K562 (cell line): ENCODE data around the gene SLC16A5. TPM values are rescaled to one million over a fixed set of nuclear protein-coding genes. Genes with fewer than 3 reads are reported as not detected.
A peak's percentile ranks its signal among the peaks of the same experiment; 100 is the strongest.

Experiments
- KLF6 ChIP-seq: fragments of 250-450 bp; sonication (Bioruptor Pico); IDR thresholded peaks from 2 replicates; pipeline ENCODE4 v1.4.0; 2020; ENCODE audit warnings: mild to moderate bottlenecking, moderate library complexity, borderline replicate concordance
- NEUROD1 ChIP-seq: fragments of 150-350 bp; IDR thresholded peaks from 2 replicates; pipeline ENCODE4 v1.6.1; 2014; ENCODE audit warnings: borderline replicate concordance, low read length, low read depth; ENCODE audit not compliant: partially characterized antibody
- SMARCA4 ChIP-seq: fragments of 450-650 bp; IDR thresholded peaks from 2 replicates; pipeline ENCODE4 v1.6.1; 2016
- TCF3 ChIP-seq: sonication (generic); formaldehyde crosslinking; IDR thresholded peaks from 2 replicates; pipeline ENCODE4 v1.4.0; 2020; ENCODE audit warnings: mild to moderate bottlenecking, missing genetic modification reagents
- TRIM24 ChIP-seq, 2 experiments: fragments of 450-650 bp; IDR thresholded peaks; 2 replicates each; pipeline ENCODE4 v1.6.1; 2016
- ZKSCAN1 ChIP-seq: fragments of 150-350 bp; IDR thresholded peaks from 2 replicates; pipeline ENCODE4 v1.6.1; 2016; ENCODE audit warnings: low read depth, low read length
- polyA plus RNA-seq, 8 experiments: library from polyadenylated mRNA; depleted of rRNA in 4 of 8; stranded (reverse) in 5 of 8; unstranded in 3 of 8; fragments of >200 nt; fragmentation: Nextera tagmentation in 2 of 8; fragmentation: Illumina TruSeq in 1 of 8; extraction: Ambion mirVana in 2 of 8; extraction: Trizol in 1 of 8; gene quantifications; 2 replicates each; pipeline versions ENCODE4 v1.2.1 to v1.2.3, GENCODE V29; 2011 to 2014; ENCODE audit warnings: inconsistent platforms in 1 of 8, missing spikeins in 1 of 8
- total RNA-seq, 7 experiments: library from RNA; depleted of rRNA in 6 of 7; stranded (reverse); fragments of >200 nt in 6 of 7; fragmentation: Illumina TruSeq in 2 of 7; extraction: Trizol in 2 of 7; gene quantifications; 2 replicates each; pipeline versions ENCODE4 v1.2.1 to v1.2.3, GENCODE V29; 2011 to 2021; ENCODE audit warnings: low replicate concordance in 1 of 7
- TF ChIP-seq, protein P1 (sequence below): fragments of 250-450 bp; sonication (Bioruptor Pico); IDR thresholded peaks from 2 replicates; pipeline ENCODE4 v1.4.0; 2020; ENCODE audit warnings: mild to moderate bottlenecking
- TF ChIP-seq, protein P2 (sequence below): fragments of 200-800 bp; sonication (Bioruptor generic); IDR thresholded peaks from 2 replicates; pipeline ENCODE4 v1.6.1; 2017; ENCODE audit warnings: missing genetic modification characterization, missing compliant biosample characterization
- TF ChIP-seq, protein P3 (sequence below): fragments of 150-350 bp; conservative IDR thresholded peaks from 2 replicates; pipeline ENCODE4 v1.6.1; 2014; ENCODE audit warnings: low read length
- TF ChIP-seq, protein P4 (sequence below): fragments of 250-450 bp; sonication (Bioruptor Pico); IDR thresholded peaks from 2 replicates; pipeline ENCODE4 v1.5.0; 2020; ENCODE audit warnings: mild to moderate bottlenecking, borderline replicate concordance
- TF ChIP-seq, protein P5 (sequence below), 3 experiments: fragments of 200-800 bp in 1 of 3; sonication (Bioruptor generic) in 1 of 3; sonication (generic) in 1 of 3; formaldehyde crosslinking in 1 of 3; IDR thresholded peaks; 2 replicates each; pipeline versions ENCODE4 v1.6.1 to v1.8.0; 2016 to 2022; ENCODE audit warnings: mild to moderate bottlenecking in 2 of 3, missing compliant biosample characterization in 2 of 3, missing genetic modification characterization in 2 of 3, missing genetic modification reagents in 1 of 3
- TF ChIP-seq, protein P6 (sequence below): sonication (generic); formaldehyde crosslinking; IDR thresholded peaks from 2 replicates; pipeline ENCODE4 v1.9.0; 2022; ENCODE audit warnings: mild to moderate bottlenecking, missing genetic modification reagents
- TF ChIP-seq, protein P7 (sequence below), 2 experiments: fragments of 450-650 bp; IDR thresholded peaks; 2 replicates each; pipeline ENCODE4 v1.6.1; 2016
- TF ChIP-seq, protein P8 (sequence below): fragments of 450-650 bp; IDR thresholded peaks from 2 replicates; pipeline ENCODE4 v1.6.1; 2016

SLC16A5 gene
- total and polyA plus RNA-seq, 9 of the 15 experiments (the other 6 are each of a cell fraction or from before 2014, with no cell fraction given) = 0.06 to 2.6 (median 0.91) TPM

DNA sequence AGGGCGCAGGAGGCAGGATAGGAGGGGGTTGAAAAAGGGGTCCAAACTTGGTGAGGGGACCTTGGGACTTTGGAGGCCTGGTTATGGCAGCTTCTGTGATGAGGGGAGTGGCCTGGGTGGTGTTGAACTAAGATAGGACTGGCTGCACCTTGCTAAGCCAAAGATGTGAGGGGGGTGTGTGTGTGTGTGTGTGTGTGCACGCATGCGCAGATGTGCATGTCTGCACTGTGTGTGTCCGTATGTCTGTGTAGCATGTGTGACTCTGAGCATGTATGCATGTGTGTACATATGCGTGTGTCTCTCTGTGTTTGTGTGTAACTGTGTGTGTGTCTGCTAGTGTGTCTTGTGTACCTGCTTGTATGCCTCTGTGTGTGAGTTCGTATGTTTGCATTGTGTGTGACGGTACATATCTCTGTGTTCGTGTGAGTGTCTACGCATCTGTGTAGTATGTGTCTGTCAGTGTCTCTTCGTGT is 4.1 kb downstream of the SLC16A5 start (continued):
- TF ChIP-seq, protein P1, sequence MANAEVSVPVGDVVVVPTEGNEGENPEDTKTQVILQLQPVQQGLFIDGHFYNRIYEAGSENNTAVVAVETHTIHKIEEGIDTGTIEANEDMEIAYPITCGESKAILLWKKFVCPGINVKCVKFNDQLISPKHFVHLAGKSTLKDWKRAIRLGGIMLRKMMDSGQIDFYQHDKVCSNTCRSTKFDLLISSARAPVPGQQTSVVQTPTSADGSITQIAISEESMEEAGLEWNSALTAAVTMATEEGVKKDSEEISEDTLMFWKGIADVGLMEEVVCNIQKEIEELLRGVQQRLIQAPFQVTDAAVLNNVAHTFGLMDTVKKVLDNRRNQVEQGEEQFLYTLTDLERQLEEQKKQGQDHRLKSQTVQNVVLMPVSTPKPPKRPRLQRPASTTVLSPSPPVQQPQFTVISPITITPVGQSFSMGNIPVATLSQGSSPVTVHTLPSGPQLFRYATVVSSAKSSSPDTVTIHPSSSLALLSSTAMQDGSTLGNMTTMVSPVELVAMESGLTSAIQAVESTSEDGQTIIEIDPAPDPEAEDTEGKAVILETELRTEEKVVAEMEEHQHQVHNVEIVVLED (CRISPR knock-in tag) = no peak
- TF ChIP-seq TRIM24 (IDR thresholded peaks at IDR 0.05) (peak in 1 of 2 experiments; percentile 22; a peak in 1 of 4 replicates), NEUROD1 (peak; percentile 31), ZKSCAN1 (0 out of 2 replicates have a peak, but pooled peaks have one; percentile 39), SMARCA4 (peak; percentile 22; the same call in 1 of the 2 replicates), TCF3 (CRISPR knock-in tag) (peak; percentile 45; the same call in 1 of the 2 replicates), KLF6 (no peak)
- TF ChIP-seq, protein P2, sequence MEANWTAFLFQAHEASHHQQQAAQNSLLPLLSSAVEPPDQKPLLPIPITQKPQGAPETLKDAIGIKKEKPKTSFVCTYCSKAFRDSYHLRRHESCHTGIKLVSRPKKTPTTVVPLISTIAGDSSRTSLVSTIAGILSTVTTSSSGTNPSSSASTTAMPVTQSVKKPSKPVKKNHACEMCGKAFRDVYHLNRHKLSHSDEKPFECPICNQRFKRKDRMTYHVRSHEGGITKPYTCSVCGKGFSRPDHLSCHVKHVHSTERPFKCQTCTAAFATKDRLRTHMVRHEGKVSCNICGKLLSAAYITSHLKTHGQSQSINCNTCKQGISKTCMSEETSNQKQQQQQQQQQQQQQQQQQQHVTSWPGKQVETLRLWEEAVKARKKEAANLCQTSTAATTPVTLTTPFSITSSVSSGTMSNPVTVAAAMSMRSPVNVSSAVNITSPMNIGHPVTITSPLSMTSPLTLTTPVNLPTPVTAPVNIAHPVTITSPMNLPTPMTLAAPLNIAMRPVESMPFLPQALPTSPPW (CRISPR knock-in tag) = peak; percentile 30; the same call in 1 of the 2 replicates
- TF ChIP-seq, protein P3, sequence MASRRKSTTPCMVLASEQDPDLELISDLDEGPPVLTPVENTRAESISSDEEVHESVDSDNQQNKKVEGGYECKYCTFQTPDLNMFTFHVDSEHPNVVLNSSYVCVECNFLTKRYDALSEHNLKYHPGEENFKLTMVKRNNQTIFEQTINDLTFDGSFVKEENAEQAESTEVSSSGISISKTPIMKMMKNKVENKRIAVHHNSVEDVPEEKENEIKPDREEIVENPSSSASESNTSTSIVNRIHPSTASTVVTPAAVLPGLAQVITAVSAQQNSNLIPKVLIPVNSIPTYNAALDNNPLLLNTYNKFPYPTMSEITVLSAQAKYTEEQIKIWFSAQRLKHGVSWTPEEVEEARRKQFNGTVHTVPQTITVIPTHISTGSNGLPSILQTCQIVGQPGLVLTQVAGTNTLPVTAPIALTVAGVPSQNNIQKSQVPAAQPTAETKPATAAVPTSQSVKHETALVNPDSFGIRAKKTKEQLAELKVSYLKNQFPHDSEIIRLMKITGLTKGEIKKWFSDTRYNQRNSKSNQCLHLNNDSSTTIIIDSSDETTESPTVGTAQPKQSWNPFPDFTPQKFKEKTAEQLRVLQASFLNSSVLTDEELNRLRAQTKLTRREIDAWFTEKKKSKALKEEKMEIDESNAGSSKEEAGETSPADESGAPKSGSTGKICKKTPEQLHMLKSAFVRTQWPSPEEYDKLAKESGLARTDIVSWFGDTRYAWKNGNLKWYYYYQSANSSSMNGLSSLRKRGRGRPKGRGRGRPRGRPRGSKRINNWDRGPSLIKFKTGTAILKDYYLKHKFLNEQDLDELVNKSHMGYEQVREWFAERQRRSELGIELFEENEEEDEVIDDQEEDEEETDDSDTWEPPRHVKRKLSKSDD = no peak
- TF ChIP-seq, protein P4, sequence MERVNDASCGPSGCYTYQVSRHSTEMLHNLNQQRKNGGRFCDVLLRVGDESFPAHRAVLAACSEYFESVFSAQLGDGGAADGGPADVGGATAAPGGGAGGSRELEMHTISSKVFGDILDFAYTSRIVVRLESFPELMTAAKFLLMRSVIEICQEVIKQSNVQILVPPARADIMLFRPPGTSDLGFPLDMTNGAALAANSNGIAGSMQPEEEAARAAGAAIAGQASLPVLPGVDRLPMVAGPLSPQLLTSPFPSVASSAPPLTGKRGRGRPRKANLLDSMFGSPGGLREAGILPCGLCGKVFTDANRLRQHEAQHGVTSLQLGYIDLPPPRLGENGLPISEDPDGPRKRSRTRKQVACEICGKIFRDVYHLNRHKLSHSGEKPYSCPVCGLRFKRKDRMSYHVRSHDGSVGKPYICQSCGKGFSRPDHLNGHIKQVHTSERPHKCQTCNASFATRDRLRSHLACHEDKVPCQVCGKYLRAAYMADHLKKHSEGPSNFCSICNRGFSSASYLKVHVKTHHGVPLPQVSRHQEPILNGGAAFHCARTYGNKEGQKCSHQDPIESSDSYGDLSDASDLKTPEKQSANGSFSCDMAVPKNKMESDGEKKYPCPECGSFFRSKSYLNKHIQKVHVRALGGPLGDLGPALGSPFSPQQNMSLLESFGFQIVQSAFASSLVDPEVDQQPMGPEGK (CRISPR knock-in tag) = no peak
- TF ChIP-seq, protein P5, sequence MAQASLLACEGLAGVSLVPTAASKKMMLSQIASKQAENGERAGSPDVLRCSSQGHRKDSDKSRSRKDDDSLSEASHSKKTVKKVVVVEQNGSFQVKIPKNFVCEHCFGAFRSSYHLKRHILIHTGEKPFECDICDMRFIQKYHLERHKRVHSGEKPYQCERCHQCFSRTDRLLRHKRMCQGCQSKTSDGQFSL (CRISPR knock-in tag; IDR thresholded peaks at IDR 0.05) = peak; percentile 89
- TF ChIP-seq, protein P5 (tag; IDR thresholded peaks at IDR 0.05) = no peak
- TF ChIP-seq, protein P6, sequence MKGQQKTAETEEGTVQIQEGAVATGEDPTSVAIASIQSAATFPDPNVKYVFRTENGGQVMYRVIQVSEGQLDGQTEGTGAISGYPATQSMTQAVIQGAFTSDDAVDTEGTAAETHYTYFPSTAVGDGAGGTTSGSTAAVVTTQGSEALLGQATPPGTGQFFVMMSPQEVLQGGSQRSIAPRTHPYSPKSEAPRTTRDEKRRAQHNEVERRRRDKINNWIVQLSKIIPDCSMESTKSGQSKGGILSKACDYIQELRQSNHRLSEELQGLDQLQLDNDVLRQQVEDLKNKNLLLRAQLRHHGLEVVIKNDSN = peak; percentile 43; the same call in 1 of the 2 replicates
- TF ChIP-seq, protein P7, sequence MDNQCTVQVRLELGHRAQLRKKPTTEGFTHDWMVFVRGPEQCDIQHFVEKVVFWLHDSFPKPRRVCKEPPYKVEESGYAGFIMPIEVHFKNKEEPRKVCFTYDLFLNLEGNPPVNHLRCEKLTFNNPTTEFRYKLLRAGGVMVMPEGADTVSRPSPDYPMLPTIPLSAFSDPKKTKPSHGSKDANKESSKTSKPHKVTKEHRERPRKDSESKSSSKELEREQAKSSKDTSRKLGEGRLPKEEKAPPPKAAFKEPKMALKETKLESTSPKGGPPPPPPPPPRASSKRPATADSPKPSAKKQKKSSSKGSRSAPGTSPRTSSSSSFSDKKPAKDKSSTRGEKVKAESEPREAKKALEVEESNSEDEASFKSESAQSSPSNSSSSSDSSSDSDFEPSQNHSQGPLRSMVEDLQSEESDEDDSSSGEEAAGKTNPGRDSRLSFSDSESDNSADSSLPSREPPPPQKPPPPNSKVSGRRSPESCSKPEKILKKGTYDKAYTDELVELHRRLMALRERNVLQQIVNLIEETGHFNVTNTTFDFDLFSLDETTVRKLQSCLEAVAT (IDR thresholded peaks at IDR 0.05) = peak; percentile 66 to 82; a peak in 2 of 4 replicates
- TF ChIP-seq, protein P8, sequence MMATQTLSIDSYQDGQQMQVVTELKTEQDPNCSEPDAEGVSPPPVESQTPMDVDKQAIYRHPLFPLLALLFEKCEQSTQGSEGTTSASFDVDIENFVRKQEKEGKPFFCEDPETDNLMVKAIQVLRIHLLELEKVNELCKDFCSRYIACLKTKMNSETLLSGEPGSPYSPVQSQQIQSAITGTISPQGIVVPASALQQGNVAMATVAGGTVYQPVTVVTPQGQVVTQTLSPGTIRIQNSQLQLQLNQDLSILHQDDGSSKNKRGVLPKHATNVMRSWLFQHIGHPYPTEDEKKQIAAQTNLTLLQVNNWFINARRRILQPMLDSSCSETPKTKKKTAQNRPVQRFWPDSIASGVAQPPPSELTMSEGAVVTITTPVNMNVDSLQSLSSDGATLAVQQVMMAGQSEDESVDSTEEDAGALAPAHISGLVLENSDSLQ = no peak
